Epidermal melanocyte (primary cell): ENCODE measurements around the gene ACTL6B.
"Not testable (repeated sequence)": the region's sequence is repeated elsewhere in the genome, so short reads cannot be mapped to it uniquely, and the experiment has no call there.

Experiments used
- DNase-seq: peaks from one replicate; pipeline ENCODE4 v3.0.0; 2011; ENCODE audit warnings: low spot score; ENCODE audit not compliant: insufficient read length

ACTL6B gene

DNA sequence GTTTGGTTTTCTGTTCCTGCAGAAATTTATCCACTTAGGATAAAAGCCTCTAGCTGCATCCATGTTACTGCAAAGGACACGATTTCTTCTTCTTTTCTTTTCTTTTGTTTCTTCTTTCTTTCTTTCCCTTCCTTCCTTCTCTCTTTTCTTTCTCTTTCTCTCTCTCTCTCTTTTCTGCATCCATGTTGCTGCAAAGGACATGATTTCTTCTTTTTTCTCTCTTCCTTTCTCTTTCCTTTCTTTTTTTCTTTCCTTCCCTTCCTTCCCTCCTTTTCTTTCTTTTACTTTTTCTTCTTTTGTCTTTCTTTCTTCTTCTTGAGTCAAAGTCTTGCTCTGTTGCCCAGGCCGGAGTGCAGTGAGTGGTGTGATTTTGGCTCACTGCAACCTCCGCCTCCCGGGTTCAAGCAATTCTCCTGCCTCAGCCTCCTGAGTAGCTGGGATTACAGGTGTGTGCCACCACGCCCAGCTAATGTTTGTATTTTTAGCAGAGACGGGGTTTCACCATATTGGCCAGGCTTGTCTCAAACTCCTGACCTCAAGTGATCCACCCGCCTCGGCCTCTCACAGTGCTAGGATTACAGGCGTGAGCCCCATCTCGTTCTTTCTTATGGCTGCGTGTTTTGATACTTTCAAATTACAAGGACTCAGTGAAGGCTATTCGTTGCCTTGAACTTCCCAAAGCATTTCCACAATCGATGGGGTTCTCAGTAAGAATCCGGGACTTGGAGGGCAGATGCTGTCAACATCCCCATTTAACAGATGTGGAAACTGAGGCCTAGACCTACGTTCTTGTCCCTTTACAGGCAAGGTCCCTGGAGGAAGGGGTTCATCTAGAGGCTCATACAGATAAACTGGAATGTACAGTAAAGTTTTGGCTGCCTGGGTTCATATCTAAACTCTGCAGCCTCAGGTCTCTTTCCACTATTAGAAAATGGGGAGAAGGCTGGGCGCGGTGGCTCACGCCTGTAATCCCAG lies 15.4 kb upstream of the ACTL6B start:
- no peak for DNase-seq

DNA sequence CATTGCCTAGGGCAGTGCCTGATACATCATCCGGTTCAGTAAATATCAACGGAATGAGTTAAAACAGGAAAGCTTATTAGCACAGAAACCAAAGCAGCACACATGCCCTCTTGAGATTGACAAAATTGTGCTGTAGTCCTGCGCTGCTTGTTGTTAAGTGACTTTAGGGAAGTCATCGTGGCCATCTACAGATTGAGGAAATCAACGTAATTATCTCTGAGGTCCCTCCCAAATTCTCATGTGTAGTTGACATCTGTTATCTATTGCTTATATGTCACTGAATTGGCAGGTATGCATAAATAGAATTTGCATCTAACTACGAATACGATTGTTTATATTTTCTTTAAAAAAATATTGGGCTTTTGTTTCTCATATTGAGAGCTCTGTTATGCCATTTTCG lies 13.8 kb upstream of the ACTL6B start:
- no peak for DNase-seq

DNA sequence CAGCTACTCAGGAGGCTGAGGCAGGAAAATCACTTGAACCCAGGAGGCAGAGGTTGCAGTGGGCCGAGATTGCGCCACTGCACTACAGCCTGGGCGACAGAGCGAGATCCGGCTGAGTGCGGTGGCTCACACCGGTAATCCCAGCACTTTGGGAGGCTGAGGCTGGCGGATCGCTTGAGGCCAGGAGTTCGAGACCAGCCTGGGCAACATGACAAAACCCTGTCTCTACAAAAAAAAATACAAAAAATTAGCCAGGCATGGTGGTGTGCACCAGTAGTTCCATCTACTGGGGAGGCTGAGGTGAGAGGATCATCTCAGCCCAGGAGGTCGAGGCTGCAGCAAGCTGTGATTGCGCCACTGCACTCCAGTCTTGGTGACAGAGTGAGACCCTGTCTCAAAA lies 12.9 kb upstream of the ACTL6B start:
- not testable (repeated sequence) for DNase-seq

DNA sequence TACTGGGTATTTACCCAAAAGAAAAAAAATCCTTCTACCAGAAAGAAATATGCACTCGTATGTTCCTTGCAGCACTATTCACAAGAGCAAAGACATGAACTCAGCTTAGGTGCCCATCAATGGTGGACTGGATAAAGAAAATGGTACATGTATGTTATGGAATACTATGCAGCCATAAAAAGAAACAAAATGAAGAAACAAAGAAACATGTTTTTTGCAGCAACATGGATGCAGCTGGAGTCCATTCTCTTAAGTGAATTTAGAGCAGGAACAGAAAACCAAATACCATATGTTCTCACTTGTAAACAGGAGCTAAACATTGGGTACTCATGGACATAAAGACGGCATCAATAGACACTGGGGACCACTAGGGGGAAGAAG lies 11.8 kb upstream of the ACTL6B start:
- no peak for DNase-seq

DNA sequence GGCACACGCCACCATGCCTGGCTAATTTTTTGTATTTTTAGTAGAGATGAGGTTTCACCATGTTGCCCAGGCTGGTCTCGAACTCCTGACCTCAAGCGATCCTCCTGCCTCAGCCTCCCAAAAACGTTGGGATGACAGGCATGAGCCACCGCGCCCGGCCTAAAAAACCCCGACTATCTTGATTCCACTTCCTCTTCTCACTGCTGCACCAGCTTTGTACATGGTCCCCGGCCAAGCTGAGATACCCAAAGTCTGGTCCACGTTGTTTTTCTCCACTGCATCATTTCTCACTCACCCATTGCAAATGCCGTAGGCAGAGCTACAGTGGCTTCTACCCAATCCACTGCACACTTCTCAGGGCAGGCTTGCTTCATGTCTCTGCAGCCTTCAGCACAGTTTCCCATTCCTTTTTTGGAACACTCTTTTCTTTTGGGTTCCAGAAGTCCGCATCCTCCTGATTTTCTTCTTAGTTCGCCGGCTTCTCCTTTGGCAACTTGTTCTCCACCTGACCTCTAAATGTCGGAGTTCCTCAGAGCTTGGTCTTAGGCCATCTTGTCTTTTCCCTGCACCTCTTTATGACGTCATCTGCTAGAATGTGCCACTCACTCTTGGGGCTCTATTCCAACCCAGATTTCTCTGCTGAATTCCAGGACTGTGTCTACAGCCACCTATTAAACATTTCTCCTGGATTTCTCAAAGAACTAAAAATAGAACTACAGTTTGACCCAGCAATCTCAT lies 11.3 kb upstream of the ACTL6B start:
- DNase-seq, result no peak

DNA sequence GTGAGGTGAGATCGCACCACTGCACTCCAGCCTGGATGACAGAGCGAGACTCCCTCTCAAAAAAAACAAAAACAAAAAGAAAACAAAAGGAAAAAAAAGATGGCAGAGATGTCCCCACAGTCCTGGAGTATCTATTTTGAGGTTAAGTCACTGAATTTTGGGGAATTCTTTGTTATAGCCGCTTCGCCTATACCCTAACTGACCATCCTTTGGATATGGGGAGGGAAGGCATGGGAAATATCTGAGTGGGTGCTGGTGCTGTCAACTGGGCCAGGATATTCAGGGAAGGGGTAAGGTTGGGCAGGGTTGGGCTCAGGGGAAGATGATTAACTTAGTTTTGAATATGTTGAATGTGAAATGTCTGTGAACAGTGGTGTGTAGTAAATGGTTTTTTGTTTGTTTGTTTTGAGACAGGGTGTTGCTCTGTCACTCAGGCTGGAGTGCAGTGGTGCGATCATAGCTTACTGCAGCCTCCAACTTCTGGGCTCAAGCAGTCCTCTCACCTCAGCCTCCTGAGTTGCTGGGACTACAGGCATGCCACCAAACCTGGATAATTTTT lies 9.0 kb upstream of the ACTL6B start:
- no peak for DNase-seq

DNA sequence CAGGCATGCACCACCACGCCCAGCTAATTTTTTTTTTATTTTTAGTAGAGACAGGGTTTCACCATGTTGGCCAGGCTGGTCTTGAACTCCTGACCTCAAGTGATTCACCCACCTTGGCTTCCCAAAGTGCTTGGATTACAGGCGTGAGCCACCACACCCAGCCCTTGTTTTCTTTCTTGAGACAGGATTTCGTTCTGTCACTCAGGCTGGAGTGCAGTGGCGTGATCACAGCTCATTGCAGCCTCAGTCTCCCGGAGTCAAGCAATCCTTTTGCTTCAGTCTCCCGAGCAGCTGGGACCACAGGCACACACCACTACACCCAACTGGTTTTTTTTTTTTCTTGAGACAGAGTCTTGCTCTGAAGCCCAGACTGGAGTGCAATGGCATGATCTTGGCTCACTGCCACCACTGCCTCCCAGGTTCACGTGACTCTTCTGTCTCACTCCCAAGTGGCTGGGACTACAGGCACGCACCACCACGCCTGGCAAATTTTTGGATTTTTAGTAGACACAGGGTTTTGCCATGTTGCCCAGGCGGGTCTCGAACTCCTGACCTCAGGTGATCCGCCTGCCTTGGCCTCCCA lies 6.0 kb upstream of the ACTL6B start:
- DNase-seq, result not testable (repeated sequence)

DNA sequence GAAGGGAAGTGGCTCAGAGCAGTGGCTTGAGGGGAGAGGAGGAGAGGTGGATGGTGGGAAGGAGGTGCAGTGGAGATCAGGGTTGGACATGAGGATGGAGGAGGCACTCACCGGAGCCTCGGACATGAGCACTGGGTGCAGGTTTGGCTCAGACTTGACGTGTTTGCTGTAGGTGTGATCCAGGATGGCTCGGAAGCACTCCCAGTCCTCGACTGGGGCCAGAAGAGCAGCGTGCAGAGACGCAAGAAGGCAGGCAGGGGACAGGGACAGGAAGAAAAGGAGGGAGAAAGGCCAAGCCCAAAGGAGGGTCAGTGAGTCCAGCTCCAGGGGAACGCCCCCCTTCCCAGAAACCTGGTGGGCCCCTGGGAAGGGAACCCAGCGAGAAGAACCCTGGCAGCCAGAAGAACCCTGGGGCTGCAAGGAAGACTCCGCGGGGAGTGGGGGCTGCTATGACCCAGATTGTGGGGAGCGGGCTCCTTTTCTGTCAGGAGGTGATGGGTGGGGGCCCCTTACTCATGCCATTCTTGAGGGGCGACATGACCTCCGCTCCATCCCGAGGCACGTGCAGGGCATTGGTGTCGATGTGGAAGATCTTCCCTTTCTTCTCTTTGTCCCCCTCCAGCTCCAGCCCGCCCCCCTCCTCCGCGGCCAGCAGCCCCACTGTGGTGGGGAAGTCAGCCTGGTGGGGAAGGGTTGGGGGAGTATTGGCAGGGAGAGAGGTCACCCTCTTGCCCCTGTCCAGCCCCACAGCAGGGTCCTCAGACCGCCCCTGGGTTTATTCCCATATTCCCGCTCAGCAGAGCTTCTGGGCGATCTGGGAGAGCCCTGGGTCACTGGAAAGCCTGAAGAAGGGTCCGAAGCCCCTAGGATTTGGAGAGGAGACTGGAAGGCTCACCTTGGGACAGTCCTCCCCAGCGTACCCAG lies 1.1 kb downstream of the ACTL6B start:
- no peak for DNase-seq

DNA sequence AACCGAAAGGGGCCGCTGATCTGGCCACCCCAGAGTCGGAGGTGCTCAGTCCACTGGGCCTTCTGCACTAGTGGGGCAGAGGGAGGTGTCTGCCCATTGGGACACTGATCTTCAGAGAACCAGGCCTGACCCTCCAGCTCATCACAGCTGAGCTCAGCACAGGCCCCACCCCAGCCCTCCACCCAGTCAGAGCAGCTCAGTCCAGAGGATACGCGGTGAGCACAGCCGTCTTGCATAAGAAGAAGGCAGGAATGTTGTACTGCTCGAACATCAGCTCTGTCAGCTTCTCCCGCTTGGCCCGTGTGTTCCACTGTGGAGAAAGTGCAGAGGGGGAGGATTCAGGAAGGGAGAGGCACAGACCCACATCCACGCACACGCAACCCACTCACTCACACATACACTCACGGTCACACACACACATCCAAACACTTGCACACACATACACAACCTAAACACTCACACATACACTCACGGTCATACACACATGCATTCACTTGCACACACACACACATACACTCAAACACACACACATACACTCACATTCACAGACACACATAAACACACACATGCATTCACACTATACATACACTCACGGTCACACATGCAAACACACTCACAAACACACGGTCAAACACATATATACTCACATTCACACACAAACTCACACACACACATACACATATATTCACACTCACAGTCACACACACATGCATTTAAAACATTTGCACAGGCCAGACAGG lies 6.3 kb downstream of the ACTL6B start:
- DNase-seq, result no peak

DNA sequence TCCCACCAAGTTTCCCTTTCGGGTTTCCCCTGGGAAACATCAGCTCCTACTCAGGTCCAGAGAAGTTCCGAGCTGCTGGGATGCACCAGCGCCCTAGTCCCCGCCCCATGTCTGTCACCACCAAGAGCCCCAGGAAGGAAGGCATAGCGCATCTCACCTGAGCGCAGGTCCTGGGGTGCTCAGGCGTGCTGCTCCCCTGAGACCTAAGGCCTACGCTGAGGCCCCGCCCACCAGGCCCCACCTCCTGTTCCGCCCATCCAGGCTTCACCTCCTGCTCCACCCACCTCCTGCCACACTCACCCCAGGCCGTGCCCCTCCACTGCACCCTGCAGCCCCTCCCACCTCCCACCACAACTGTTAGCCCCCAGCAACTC lies 13.7 kb downstream of the ACTL6B start:
- DNase-seq, result no peak

DNA sequence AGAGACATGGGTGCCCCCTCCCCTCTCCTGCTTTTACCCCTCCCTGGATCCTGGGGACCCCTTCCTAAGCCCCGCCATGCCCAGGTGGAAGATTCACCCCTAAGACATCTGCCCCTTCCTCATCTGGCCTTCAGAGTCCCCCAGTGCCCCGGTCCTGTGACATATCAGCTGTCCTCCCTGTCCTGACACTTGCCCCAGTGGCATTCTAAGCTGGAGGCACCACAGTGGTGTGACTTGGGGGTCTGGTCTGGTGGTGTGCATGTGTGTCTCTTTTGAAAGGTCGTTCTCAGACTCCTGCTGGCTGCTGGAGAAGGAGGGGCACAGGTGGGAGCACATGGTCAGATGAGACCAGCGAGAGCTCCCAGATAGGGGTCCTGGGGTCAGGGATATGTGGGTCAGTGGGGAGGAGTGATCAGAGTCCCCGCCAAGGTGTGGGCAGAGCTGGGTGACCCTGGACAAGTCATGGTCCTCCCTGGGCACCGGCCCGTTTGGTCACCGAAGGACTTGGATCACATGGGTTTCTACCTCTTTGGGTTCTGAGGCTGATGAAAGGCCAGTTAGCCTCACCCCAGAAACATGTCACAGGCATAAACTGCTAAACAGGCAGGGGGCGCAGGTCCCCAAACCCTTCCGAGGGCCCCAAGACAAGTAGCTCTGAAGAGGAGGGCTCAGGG lies 14.3 kb downstream of the ACTL6B start:
- DNase-seq, result no peak

DNA sequence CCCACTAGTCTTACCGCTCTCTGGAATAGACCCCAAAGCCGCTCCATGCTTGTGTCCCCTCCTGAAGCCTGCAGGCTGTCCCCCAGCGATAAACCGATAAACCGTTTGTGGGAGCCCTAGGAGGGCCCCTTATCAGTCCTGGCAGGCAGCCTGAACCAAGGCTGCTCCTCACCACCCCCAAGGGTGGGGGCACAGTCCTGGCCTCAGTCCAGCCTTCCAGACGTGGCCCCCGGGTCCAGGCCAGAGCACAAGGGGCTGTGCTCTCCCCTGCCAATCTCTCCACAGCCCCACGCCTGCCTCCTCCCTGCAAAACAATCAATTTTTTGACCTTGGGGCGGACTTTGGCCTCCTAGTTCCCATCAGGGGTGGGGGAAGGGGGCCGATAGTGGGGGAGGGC lies 14.8 kb downstream of the ACTL6B start, which contains the start of gene TFR2:
Gene TFR2, minus strand, starts transcription at position 90 of the 397 bp plus-strand sequence. Its CDS starts 43 bp downstream, at position 47.
- DNase-seq, result no peak

DNA sequence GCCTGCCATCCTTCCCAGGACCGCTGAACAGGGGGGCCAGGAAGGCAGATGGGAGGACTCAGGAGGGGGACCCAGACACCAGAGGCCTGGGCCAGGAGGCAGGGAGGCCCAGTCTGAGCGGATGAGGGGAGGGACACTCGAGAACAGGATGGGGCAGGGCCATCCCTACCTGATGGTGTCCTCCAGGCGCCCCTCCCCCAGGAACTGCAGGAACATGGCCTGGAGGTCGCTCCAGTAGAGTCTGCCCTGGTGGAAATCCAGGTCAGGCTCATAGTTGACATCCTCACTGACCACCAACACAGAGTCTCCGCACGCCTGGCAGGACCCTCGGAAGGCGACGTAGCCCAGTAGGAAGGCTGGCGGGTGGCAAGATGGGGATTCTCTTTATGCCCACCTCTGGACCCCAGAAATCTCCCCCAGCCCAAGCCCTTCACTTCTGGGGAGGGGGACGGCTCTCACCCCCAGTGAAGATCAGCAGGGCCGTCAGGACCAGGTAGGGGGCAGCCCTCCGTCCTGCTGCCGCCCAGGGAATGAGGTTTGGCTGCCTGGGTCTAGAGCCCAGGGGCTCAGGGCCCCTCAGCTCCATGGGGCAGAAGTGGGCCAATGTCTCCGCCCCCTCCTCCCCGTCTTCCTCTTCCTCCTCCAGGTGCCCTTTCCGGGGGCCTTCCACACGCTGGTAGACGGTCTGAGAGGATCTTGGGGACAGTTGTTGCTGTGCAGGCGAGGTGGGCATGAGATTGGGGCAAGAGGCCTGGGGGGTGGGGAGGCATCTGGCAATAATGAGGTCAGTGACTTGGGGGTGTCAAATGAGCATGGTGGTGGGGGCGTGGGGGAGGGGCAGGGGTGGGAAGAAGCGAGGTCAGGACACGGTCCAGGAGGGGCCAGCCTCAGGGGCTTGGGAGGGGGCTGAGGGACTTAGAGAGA lies 15.5 kb downstream of the ACTL6B start:
- no peak for DNase-seq

DNA sequence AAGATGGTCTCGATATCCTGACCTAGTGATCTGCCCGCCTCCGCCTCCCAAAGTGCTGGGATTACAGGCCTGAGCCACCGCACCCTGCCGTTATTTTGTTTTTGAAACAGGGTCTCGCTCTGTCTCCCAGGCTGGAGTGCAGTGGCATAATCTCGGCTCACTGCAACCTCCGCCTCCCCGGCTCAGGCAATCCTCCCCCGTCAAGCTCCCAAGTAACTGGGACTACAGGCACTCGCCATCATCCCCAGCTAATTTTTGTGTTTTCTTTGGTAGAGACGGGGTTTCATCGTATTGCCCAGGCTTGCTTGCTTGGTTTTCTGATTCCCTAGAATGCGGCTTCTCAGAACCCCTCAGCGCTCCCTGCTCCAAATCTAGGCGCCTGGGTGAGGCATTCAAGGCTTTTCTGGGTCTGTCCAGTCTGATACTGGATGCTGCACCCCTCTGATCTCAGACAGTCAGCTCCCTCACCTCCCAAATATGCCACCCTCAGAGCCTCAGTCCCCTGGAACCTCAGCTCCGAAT lies 16.2 kb downstream of the ACTL6B start:
- no peak for DNase-seq

DNA sequence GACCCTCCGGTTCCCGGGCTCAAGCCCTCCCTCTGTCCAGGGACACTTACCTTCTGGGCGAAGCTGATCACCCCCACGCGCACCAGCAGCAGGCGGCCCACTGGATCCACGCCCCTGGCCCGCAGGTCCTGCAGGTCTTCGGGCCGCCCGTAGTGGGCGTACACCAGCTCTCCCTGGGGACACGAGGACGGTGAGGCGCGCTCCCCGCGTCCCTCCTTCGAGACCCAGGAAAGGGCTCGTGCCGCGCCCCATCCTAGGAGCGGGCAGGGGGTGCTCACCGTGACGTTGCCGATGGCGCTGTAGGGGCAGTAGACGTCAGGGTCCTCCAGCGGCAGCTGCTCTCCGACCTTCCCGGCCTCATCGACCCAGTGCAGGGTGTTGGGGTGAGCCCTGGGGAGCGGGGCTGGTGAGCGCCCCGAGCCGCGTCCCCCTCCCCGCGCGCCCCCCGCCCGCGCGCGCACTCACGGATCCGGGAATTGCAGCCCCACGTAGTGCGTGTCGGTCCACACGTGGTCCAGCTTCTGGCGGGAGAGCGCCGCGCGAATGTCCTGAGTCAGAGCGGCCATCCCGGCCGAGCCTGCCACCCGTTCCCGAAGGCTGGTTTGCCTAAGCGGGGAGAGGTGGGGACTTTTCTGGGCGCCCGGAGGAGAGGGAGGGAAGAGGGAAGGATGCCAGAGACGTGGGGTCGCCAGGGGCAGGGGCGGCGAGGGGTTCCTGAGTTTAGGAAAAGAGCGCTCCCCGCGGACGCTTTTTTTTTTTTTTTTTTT lies 23.1 kb downstream of the ACTL6B start:
- no peak for DNase-seq

DNA sequence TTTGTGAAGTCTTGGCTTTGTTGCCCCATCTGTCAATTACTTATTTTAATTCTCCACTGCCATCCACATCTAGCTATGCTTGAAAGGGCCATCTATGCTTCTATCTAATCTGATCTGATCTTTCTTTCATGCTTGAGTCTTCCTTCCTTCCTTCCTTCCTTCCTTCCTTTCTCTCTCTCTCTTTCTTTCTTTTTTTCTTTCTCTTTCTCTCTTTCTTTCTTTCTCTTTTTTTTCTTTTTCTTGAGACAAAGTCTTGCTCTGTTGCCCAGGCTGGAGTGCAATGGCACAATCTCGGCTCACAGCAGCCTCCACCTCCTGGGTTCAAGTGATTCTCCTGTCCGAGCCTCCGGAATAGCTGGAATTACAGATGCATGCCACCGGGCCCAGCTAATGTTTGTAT lies 26.2 kb downstream of the ACTL6B start:
- DNase-seq, result no peak

DNA sequence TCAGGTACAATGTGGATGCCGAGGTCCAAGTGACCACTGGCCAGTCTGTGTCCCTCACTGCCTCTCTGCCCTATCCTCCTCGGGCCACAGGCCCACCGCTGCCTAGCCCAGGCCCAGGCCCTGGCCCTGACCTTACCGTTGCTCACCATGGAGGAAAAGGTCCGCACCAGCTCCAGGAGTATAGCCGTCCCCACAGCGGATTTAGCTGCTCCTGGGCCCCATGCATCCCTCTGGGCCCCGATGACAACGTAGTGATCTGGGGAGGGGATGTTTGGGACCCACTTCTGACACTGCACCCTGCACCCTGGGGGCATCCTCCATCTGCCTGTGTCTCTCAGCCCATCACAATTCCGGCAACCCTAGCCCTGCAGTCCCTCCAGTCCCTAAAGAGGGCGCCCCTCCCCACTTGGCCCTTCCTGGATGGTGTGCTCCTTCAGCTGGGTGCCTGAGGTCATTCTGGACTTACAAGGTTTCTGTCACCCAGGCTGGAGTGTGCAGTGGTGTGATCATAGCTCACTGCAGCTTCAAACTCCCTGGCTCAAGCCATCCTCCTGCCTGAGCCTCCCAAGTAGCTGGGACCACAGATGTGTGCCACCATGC lies 27.0 kb downstream of the ACTL6B start:
- no peak for DNase-seq
